Ovary (tissue), 3 donors: Measurements from ENCODE around the gene C1orf21.

Experiments used
- EP300 ChIP-seq: sonication (generic); formaldehyde crosslinking; IDR thresholded peaks from one replicate; pipeline ENCODE4 v1.6.1; 2017; ENCODE audit warnings: antibody characterized with exemption
- POLR2A ChIP-seq: fragments of 450-650 bp; IDR thresholded peaks from one replicate; pipeline ENCODE4 v1.6.1; 2017; ENCODE audit warnings: antibody characterized with exemption, mild to moderate bottlenecking, moderate library complexity
- TF ChIP-seq, protein P1 (sequence below), 3 donors: fragments of 450-650 bp in 2 of 3; fragments of 200-600 bp in 1 of 3; IDR thresholded peaks; one replicate each; pipeline versions ENCODE4 v1.5.1 to v1.8.0; 2016 to 2022; ENCODE audit warnings: antibody characterized with exemption in 3 of 3, mild to moderate bottlenecking in 1 of 3
- donor health status: DM: no; HTN: no; CAD: no.

DNA sequence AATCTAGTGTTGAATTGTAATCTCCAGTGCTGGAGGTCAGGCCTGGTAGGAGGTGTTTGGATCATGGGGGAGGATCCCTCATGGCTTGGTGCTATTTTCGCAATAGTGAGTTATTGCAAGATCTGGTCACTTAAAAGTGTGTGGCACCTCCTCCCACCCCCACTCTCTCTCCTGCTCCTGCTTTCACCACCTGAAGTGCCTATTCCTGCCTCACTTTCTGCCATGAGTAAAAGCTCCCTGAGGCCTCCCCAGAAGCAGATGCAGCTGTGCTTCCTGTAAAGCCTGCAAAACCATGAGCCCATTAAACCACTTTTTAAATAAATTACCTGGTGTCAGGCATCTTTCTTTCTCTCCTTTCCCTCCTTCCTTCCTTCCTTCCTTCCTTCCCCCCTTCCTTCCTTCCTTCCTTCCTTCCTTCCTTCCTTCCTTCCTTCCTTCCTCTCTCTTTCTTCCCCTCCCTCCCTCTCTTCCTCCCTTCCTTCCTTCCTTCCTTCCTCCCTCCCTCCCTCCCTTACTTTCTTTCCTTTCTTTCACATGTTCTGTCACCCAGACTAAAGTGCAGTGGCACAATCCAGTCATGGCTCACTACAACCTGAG, 172.4 kb downstream of the C1orf21 start:
- TF ChIP-seq POLR2A = no peak
- TF ChIP-seq, protein P1, sequence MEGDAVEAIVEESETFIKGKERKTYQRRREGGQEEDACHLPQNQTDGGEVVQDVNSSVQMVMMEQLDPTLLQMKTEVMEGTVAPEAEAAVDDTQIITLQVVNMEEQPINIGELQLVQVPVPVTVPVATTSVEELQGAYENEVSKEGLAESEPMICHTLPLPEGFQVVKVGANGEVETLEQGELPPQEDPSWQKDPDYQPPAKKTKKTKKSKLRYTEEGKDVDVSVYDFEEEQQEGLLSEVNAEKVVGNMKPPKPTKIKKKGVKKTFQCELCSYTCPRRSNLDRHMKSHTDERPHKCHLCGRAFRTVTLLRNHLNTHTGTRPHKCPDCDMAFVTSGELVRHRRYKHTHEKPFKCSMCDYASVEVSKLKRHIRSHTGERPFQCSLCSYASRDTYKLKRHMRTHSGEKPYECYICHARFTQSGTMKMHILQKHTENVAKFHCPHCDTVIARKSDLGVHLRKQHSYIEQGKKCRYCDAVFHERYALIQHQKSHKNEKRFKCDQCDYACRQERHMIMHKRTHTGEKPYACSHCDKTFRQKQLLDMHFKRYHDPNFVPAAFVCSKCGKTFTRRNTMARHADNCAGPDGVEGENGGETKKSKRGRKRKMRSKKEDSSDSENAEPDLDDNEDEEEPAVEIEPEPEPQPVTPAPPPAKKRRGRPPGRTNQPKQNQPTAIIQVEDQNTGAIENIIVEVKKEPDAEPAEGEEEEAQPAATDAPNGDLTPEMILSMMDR (IDR thresholded peaks at IDR 0.05) = no peak
- TF ChIP-seq EP300 = no peak
